ENCODE results near the gene SYT11.

DNA sequence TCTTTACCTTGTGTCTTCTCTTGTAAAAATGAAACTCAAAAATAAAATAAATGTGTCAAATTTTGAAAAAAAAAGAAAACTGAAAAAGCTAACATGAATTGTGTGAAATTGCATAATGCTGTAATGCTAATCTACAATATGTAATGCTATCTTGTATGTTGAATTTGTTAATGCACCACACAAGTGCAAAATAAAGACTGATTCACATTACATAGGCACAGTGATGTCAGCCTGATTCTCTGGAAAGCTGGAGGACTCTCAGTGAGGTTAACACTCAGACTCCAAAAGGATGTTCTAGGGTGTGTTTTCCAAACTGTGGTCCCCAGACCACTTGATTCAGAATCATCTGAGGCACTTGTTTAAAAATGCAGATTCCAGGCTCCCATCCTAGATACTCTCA lies 25.6 kb downstream of the SYT11 start:
- TF ChIP-seq, protein P1, sequence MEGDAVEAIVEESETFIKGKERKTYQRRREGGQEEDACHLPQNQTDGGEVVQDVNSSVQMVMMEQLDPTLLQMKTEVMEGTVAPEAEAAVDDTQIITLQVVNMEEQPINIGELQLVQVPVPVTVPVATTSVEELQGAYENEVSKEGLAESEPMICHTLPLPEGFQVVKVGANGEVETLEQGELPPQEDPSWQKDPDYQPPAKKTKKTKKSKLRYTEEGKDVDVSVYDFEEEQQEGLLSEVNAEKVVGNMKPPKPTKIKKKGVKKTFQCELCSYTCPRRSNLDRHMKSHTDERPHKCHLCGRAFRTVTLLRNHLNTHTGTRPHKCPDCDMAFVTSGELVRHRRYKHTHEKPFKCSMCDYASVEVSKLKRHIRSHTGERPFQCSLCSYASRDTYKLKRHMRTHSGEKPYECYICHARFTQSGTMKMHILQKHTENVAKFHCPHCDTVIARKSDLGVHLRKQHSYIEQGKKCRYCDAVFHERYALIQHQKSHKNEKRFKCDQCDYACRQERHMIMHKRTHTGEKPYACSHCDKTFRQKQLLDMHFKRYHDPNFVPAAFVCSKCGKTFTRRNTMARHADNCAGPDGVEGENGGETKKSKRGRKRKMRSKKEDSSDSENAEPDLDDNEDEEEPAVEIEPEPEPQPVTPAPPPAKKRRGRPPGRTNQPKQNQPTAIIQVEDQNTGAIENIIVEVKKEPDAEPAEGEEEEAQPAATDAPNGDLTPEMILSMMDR (IDR thresholded peaks at IDR 0.05 in 2 of 3, conservative IDR thresholded peaks at IDR 0.05 in 1 of 3; ENCODE audit: control insufficient read depth in 2 of 3, extremely low read depth in 1 of 3, insufficient read depth in 1 of 3, low read depth in 3 of 3, low read length in 3 of 3) = no peak
- no peak for TF ChIP-seq NRF1 (conservative IDR thresholded peaks at IDR 0.05; ENCODE audit: low read depth, low read length)
- TF ChIP-seq RFX5 (IDR thresholded peaks at IDR 0.05; ENCODE audit: low read depth, low read length) = no peak
- TF ChIP-seq POLR2A (IDR thresholded peaks at IDR 0.05; ENCODE audit: low read depth, low read length) = no peak
- no peak for TF ChIP-seq POLR2AphosphoS5 (IDR thresholded peaks at IDR 0.05; ENCODE audit: low read length)
- no peak for TF ChIP-seq NFXL1 (IDR thresholded peaks at IDR 0.05; ENCODE audit: borderline replicate concordance)
- no peak for TF ChIP-seq SUZ12 (IDR thresholded peaks at IDR 0.05; ENCODE audit: unreplicated experiment)

Data from GM12878 (cell line).